NCI-H2227 (cell line): ENCODE measurements around the gene PLA2G2D.

Experiments
- DNase-seq: peaks from one replicate; lab custom pipeline; 2025; ENCODE audit not compliant: unreplicated experiment; lab: John Stamatoyannopoulos, UW

Gene PLA2G2D

GRCh38 chr1:20115479-20115878, 3.9 kb downstream of the PLA2G2D start:
- DNase-seq, result no peak

- no peak for DNase-seq
These were observed 5.2 kb downstream of the PLA2G2D start for GRCh38 chr1:20114021-20114648.

- no peak for DNase-seq
These were observed 6.9 kb downstream of the PLA2G2D start for GRCh38 chr1:20112279-20113000.

GRCh38 chr1:20111452-20111851, 7.9 kb downstream of the PLA2G2D start:
- no peak for DNase-seq

GRCh38 chr1:20110679-20111078, 8.7 kb downstream of the PLA2G2D start:
- no peak for DNase-seq

GRCh38 chr1:20109223-20109856, 10.0 kb downstream of the PLA2G2D start:
- no peak for DNase-seq

GRCh38 chr1:20108366-20109123, 10.8 kb downstream of the PLA2G2D start:
- DNase-seq, result no peak

GRCh38 chr1:20107796-20108195, 11.5 kb downstream of the PLA2G2D start:
- DNase-seq, result no peak

GRCh38 chr1:20107351-20107750, 12.0 kb downstream of the PLA2G2D start:
- DNase-seq, result no peak

GRCh38 chr1:20105856-20106255, 13.5 kb downstream of the PLA2G2D start:
- DNase-seq, result no peak

GRCh38 chr1:20102875-20103274, 16.5 kb downstream of the PLA2G2D start:
- DNase-seq, result no peak

- peak; percentile 61 for DNase-seq
These were observed 18.5 kb downstream of the PLA2G2D start for GRCh38 chr1:20100632-20101355.

GRCh38 chr1:20099533-20099932, 19.8 kb downstream of the PLA2G2D start:
- DNase-seq, result no peak

- DNase-seq, result no peak
These were observed 22.4 kb downstream of the PLA2G2D start for GRCh38 chr1:20096840-20097447.

GRCh38 chr1:20095564-20096434, 23.5 kb downstream of the PLA2G2D start:
- DNase-seq, result no peak

- DNase-seq, result no peak
These were observed 25.4 kb downstream of the PLA2G2D start for GRCh38 chr1:20093940-20094391.

- DNase-seq, result no peak
These were observed 26.0 kb downstream of the PLA2G2D start for GRCh38 chr1:20093303-20093702.

GRCh38 chr1:20090641-20091040, 28.7 kb downstream of the PLA2G2D start:
- no peak for DNase-seq

- DNase-seq, result no peak
These were observed 29.2 kb downstream of the PLA2G2D start for GRCh38 chr1:20090119-20090518.
